ENCODE measurements around the gene STKLD1. TPM values are rescaled to one million over a fixed set of nuclear protein-coding genes. Genes with fewer than 3 reads are reported as not detected.
"Not testable (repeated sequence)": the region's sequence is repeated elsewhere in the genome, so short reads cannot be mapped to it uniquely, and the experiment has no call there.

The STKLD1 gene
- total RNA-seq, 2 donors from 2014 or later, result not detected

GRCh38 chr9:133375116-133375723 is 946 bp upstream of the STKLD1 start:
- H3K4me1 ChIP-seq, result peaks cover 54% of the 10 kb centered on the region
- TF ChIP-seq CTCF (IDR thresholded peaks at IDR 0.05), result no peak
- TF ChIP-seq POLR2A (IDR thresholded peaks at IDR 0.05), result peak in 2 of 3 donors; percentile 52 to 58
- no peaks in the 10 kb centered on the region for H3K9me3 ChIP-seq
- H3K27ac ChIP-seq, result peak overlapping the region; percentile 90 to 98 (median 98)
- peak overlapping the region; percentile 77 to 87 for H3K4me3 ChIP-seq
- ATAC-seq, result peak; percentile 27
- intact Hi-C loops (cut with DNase I), result no loop called here
- WGBS, 2 donors, result 1% methylated on average over 5 to 39 of the region's 39 CpGs
- peak; percentile 50 to 68 (median 58) for DNase-seq
- H3K36me3 ChIP-seq (replicated peaks in 1 of 2; ENCODE audit: insufficient read depth in 1 of 2, low read depth in 2 of 2), result no peaks in the 10 kb centered on the region
- no peaks in the 10 kb centered on the region for H3K27me3 ChIP-seq

- 77 to 82% methylated on average over 14 of the region's 14 CpGs for WGBS, 2 donors
- not testable (repeated sequence) for H3K27ac ChIP-seq
Measured at GRCh38 chr9:133377280-133377679, 1.1 kb downstream of the STKLD1 start.

GRCh38 chr9:133377721-133378216 is 1.6 kb downstream of the STKLD1 start:
- Histone ChIP-seq H3K4me3 (no peak overlapping the region), H3K4me1 (peaks cover 29% of the 10 kb centered on the region), H3K27me3 (no peaks in the 10 kb centered on the region), H3K36me3 (replicated peaks in 1 of 2; ENCODE audit: insufficient read depth in 1 of 2, low read depth in 2 of 2) (no peaks in the 10 kb centered on the region), H3K27ac (no peak overlapping the region), H3K9me3 (no peaks in the 10 kb centered on the region)
- WGBS, 2 donors, result 59 to 62% methylated on average over 6 of the region's 6 CpGs
- ATAC-seq (no peak), DNase-seq (peak in 1 of 4 donors; percentile 45)
- TF ChIP-seq POLR2A (IDR thresholded peaks at IDR 0.05) (no peak), CTCF (IDR thresholded peaks at IDR 0.05) (no peak)
- intact Hi-C loops (cut with DNase I), result no loop called here

More at GRCh38 chr9:133377280-133377679, 1.1 kb downstream of the STKLD1 start:
- H3K27me3 ChIP-seq; ATAC-seq; H3K9me3 ChIP-seq; intact Hi-C loops (cut with DNase I); H3K4me3 ChIP-seq; H3K36me3 ChIP-seq (replicated peaks in 1 of 2; ENCODE audit: insufficient read depth in 1 of 2, low read depth in 2 of 2); DNase-seq: not testable (repeated sequence)
- H3K4me1 ChIP-seq, result peaks cover 34% of the 10 kb centered on the region

GRCh38 chr9:133378408-133378962 is 2.3 kb downstream of the STKLD1 start:
- H3K27ac ChIP-seq, result no peak overlapping the region
- intact Hi-C loops (cut with DNase I), result no loop called here
- no peak overlapping the region for H3K4me3 ChIP-seq
- H3K27me3 ChIP-seq, result no peaks in the 10 kb centered on the region
- ATAC-seq, result no peak
- no peaks in the 10 kb centered on the region for H3K9me3 ChIP-seq
- TF ChIP-seq POLR2A (IDR thresholded peaks at IDR 0.05), result no peak
- no peak for TF ChIP-seq CTCF (IDR thresholded peaks at IDR 0.05)
- DNase-seq, result no peak
- WGBS, 2 donors, result 82% methylated on average over 1 of the region's 1 CpG
- H3K36me3 ChIP-seq (replicated peaks in 1 of 2; ENCODE audit: insufficient read depth in 1 of 2, low read depth in 2 of 2), result no peaks in the 10 kb centered on the region
- peaks cover 22% of the 10 kb centered on the region for H3K4me1 ChIP-seq

GRCh38 chr9:133379153-133380086 is 3.3 kb downstream of the STKLD1 start:
- intact Hi-C loops (cut with DNase I), result no loop called here
- ATAC-seq, result no peak
- Histone ChIP-seq H3K9me3 (no peaks in the 10 kb centered on the region), H3K27me3 (no peaks in the 10 kb centered on the region), H3K36me3 (replicated peaks in 1 of 2; ENCODE audit: insufficient read depth in 1 of 2, low read depth in 2 of 2) (no peaks in the 10 kb centered on the region), H3K4me3 (no peak overlapping the region), H3K27ac (no peak overlapping the region), H3K4me1 (peaks cover 14% of the 10 kb centered on the region)
- 91 to 96% methylated on average over 8 to 14 of the region's 14 CpGs for WGBS, 2 donors
- TF ChIP-seq CTCF (IDR thresholded peaks at IDR 0.05) (no peak), POLR2A (IDR thresholded peaks at IDR 0.05) (no peak)
- DNase-seq, result no peak

All from body of pancreas (tissue), 4 donors.